AG09319 (cell line): ENCODE data around the gene LOXL3.
"Not testable (repeated sequence)": the region's sequence is repeated elsewhere in the genome, so short reads cannot be mapped to it uniquely, and the experiment has no call there.

ENCODE experiments used
- DNase-seq: peaks from one replicate; pipeline ENCODE4 v3.0.0-alpha.2; 2010; ENCODE audit warnings: low read depth; ENCODE audit errors: extremely low read depth
- TF ChIP-seq, protein P1 (sequence below): IDR thresholded peaks from 2 replicates; pipeline ENCODE4 v1.5.1; 2011; ENCODE audit warnings: low read depth, mild to moderate bottlenecking, inconsistent platforms, low read length, moderate library complexity

The LOXL3 gene

DNA sequence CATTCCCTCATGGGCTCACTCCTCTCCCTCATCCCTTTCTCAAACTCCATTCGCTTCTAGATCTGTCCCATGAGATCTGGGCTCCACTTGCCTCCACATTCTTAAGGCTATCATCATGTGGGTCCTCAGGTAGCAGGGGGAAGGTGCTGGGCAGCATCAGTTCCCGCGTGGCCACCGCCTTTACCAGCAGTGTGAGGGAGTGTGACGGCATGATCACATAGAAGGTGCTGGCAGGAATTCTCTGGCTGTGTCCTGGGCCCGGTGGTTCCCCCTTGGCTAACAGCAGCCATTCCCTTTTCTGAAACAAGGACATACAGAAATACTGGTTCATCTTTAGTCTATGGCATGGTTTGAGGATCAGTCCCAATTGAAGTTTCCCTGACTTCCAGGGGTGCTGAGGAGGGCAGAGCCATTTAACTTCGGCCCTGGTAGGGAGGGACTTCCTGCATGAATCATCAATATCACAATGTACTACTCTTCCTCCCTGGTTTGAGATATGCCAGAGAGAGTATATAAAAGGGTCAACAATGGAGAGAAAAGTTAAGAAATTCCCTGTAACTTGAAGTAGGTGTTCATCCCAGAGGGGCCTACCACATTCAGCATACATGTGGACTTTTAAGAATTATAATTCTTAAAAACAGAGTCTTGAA is 8.5 kb upstream of the LOXL3 start:
- TF ChIP-seq, protein P1, sequence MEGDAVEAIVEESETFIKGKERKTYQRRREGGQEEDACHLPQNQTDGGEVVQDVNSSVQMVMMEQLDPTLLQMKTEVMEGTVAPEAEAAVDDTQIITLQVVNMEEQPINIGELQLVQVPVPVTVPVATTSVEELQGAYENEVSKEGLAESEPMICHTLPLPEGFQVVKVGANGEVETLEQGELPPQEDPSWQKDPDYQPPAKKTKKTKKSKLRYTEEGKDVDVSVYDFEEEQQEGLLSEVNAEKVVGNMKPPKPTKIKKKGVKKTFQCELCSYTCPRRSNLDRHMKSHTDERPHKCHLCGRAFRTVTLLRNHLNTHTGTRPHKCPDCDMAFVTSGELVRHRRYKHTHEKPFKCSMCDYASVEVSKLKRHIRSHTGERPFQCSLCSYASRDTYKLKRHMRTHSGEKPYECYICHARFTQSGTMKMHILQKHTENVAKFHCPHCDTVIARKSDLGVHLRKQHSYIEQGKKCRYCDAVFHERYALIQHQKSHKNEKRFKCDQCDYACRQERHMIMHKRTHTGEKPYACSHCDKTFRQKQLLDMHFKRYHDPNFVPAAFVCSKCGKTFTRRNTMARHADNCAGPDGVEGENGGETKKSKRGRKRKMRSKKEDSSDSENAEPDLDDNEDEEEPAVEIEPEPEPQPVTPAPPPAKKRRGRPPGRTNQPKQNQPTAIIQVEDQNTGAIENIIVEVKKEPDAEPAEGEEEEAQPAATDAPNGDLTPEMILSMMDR = no peak
- DNase-seq = no peak

DNA sequence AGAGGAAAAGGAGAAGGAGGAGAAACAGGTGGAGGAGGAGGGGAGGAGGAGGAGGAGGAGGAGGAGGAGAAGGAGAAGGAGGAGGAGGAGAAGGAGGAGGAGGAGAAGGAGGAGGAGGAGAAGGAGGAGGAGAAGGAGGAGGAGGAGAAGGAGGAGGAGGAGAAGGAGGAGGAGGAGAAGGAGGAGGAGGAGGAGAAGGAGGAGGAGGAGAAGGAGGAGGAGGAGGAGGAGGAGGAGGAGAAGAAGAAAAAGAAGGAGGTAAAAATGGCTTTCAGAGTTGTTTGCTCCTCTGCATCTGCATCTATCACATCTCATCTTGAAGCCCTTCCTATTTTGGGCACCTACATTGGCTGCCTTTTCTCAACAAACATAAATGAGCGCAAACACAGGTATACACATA is 7.3 kb upstream of the LOXL3 start:
- DNase-seq = not testable (repeated sequence)

DNA sequence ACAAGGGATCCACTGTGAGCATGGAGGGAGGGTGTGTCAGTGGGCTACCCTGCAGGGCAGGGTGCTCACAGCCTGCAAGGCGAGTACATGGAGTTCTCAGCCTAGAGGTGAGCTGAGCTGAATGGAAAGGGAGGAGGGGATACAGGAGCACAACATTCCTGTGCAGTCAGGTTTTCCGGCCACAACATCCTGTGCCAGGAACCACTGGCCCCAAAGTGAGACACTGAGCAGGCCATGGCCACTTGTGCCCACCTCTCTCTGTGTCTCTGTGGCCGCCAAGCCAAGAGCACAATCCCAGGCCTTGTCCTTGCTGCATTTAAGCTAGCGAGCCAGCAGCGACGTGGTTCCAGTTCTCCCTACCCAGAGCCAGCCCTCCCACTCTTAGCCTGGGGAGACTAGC is 6.8 kb upstream of the LOXL3 start:
- DNase-seq = no peak
- TF ChIP-seq, protein P1 = no peak

DNA sequence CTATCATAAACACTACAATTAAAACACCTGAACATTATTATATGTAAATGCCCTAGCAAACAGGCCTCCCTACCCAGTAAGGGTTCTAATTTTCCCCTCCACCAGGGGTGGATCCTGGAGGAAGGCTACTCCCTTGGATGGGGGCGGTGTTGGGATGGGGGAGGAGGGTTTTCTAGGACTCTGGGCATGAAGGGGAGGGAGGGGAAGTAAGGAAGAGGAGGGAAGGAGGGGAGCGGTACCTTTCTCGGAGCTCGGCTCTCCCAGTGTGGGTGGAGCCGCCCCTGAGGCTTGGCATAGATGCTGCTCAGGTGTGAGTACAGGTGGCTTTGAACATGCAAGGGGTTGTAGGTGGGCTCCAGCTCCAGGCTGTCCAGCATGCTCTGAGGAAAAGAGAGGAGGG is 6.2 kb upstream of the LOXL3 start:
- TF ChIP-seq, protein P1 = no peak
- no peak for DNase-seq

DNA sequence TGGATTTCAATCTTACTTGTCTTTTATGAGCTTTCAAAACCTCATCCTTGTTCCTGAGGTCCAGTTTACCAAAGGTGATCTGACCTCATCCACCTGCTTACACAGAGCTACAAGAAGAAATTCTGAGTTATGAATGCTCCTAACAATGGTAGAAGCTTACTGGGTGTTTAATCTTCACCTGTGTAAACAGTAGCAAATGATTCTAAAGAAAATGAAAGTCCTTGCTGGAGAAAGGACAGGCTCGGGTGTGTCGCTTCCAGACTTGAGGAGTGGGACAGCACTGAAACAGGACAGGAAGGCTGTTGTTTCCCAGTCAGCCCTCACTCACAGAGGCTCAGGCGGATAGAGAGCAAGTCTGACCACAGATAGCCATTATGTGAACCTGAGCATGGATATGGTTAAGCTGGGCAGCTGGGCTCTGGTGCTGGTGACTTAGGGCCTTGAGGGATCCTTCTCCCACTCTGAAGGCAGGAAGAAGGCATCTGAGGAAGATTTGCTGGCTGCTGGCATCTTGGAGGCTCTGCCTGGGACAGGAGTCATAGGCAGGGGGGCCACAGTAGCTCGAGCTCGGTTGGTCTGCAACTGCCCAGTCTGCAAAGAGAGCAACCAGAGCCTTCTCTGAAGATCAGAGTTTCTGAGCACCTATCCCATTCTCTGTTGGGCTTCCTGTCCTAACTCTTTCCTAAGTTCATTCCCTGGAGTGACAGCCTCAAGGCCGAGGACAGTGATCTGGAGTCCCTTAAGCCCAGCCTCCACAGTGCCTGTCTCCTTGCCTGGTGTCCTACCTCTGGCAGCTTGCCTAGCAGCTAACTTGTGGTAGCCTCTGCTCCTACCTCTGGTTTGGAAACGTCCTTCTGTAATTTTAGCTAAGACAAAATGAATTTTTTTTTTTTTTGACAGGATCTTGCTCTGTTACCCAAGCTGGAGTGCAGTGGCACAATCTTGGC is 4.8 kb upstream of the LOXL3 start:
- DNase-seq = no peak
- TF ChIP-seq, protein P1 = no peak

DNA sequence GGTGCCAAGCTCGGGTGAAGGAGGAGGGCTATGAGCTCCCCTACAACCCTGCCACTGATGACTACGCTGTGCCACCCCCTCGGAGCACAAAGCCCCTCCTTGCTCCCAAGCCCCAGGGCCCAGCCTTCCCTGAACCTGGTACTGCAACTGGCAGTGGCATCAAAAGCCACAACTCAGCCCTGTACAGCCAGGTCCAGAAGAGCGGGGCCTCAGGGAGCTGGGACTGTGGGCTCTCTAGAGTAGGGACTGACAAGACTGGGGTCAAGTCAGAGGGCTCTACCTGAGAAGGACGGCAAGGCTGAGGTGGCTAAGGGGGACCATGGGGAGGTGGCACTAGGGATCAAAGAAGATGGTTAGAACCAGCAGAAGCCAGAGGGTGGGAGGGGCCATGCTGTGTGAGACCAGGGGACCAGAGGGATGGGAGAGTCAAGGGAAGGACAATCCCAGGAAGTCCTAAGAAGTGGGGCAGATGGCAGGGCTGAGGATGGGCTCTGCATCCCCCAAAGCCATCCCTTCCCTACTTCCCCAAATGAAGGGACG is 3.2 kb upstream of the LOXL3 start:
- DNase-seq = no peak

DNA sequence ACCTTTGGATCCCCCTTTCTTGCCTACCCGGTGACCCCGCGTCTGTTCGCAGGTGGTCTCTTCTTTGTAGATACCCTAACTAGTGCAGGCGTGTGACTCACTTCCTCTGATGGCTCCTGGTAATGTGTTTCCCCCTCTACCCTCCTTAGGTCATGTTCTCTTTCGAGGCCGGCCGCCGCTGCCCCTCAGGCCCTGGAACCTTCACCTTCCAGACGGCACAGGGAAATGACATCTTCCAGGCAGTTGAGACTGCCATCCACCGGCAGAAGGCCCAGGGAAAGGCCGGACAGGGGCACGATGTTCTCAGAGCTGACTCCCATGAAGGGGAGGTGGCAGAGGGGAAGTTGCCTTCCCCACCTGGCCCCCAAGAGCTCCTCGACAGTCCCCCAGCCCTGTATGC is 2.4 kb upstream of the LOXL3 start:
- DNase-seq = no peak
- TF ChIP-seq, protein P1 = no peak

More for the DNA sequence above, 3.2 kb upstream of the LOXL3 start:
- TF ChIP-seq, protein P1 = no peak
